Ureter (tissue), 1 donor: ENCODE results near the gene PKNOX2. TPM values are rescaled to one million over a fixed set of nuclear protein-coding genes. Genes with fewer than 3 reads are reported as not detected.

Source experiments
- DNase-seq: peaks from one replicate; pipeline ENCODE4 v3.0.0-alpha.2; 2020; ENCODE audit warnings: low spot score
- total RNA-seq: library from RNA; stranded (reverse); gene quantifications from one replicate; pipeline ENCODE4 v1.2.4, GENCODE V29; 2023
- donor health status: DM: yes; HTN: yes; CAD: no.

Gene PKNOX2
- total RNA-seq = 7.3 TPM

- DNase-seq = peak; percentile 81
Observed at GRCh38 chr11:125164422-125165110, at the start of gene PKNOX2. Gene PKNOX2, plus strand, starts transcription at chr11:125164751. Its CDS starts 186,555 bp downstream, at chr11:125351306.

- DNase-seq = no peak
Observed at GRCh38 chr11:125117429-125117828, 47.1 kb upstream of the PKNOX2 start.

- DNase-seq = no peak
Observed at GRCh38 chr11:125123194-125123946, 41.2 kb upstream of the PKNOX2 start.

GRCh38 chr11:125123947-125124617 lies 40.5 kb upstream of the PKNOX2 start:
- peak; percentile 71 for DNase-seq

GRCh38 chr11:125124618-125124992 lies 39.9 kb upstream of the PKNOX2 start:
- no peak for DNase-seq

- no peak for DNase-seq
Observed at GRCh38 chr11:125128450-125128849, 36.1 kb upstream of the PKNOX2 start.

GRCh38 chr11:125129316-125129993 lies 35.1 kb upstream of the PKNOX2 start:
- DNase-seq = no peak

- DNase-seq = no peak
Observed at GRCh38 chr11:125132071-125132470, 32.5 kb upstream of the PKNOX2 start.

GRCh38 chr11:125132596-125132995 lies 32.0 kb upstream of the PKNOX2 start:
- DNase-seq = no peak

GRCh38 chr11:125136001-125136400 lies 28.6 kb upstream of the PKNOX2 start:
- DNase-seq = no peak

GRCh38 chr11:125138966-125139365 lies 25.6 kb upstream of the PKNOX2 start:
- no peak for DNase-seq

GRCh38 chr11:125139778-125140177 lies 24.8 kb upstream of the PKNOX2 start:
- DNase-seq = no peak

GRCh38 chr11:125140233-125140632 lies 24.3 kb upstream of the PKNOX2 start:
- DNase-seq = no peak

- DNase-seq = no peak
Observed at GRCh38 chr11:125141178-125141577, 23.4 kb upstream of the PKNOX2 start.

GRCh38 chr11:125141686-125142535 lies 22.6 kb upstream of the PKNOX2 start:
- DNase-seq = no peak

- no peak for DNase-seq
Observed at GRCh38 chr11:125146232-125146631, 18.3 kb upstream of the PKNOX2 start.

- no peak for DNase-seq
Observed at GRCh38 chr11:125147280-125147679, 17.3 kb upstream of the PKNOX2 start.

- no peak for DNase-seq
Observed at GRCh38 chr11:125148011-125148410, 16.5 kb upstream of the PKNOX2 start.

GRCh38 chr11:125148743-125149142 lies 15.8 kb upstream of the PKNOX2 start:
- no peak for DNase-seq

GRCh38 chr11:125153837-125154236 lies 10.7 kb upstream of the PKNOX2 start:
- no peak for DNase-seq
